ENCODE data around the gene CROCC2.

DNA sequence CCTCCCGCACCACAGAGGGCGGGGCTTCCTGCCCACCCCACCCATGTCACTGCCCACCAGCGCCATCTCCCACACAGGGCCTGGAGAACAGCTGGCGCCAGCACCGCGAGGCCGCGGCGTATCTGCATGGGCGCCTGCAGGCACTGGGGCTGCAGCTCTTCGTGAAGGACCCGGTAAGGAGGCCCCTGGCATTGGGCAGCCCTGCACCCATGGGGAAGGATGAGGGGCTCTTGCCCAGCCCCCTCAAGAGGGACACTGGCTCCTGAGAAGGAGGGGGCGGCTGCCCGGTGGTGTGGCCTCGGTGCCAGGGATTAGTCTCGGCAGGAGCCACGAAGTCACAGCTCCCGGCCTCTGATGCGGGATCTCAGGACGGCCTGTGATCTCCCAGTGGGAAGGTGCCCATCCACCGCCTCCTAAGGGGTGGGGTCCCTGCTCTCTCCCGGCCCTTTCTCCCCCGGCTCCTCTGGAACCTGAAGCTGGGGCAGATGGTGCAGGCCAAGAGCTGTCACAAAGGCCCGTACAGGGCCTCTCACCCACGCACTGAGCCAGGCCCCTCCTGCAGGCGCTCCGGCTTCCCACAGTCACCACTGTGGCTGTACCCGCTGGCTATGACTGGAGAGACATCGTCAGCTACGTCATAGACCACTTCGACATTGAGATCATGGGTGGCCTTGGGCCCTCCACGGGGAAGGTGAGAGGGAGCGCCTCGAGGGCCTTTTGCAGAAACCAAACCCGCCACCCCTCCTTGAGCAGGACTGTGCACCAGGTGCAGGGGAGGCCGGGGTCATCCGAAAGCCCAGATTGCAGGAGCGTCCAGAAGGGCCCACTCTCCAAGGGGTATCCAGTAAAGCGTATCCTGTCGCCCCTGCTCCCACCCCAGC is 28.4 kb upstream of the CROCC2 start:
- no peak for TF ChIP-seq CEBPB (IDR thresholded peaks at IDR 0.05; ENCODE audit: borderline replicate concordance in 1 of 2, low read depth in 2 of 2, low read length in 2 of 2)
- no peak for TF ChIP-seq CREM (IDR thresholded peaks at IDR 0.05; ENCODE audit: low read depth)
- TF ChIP-seq CTCF (IDR thresholded peaks at IDR 0.05 in 2 of 3, conservative IDR thresholded peaks at IDR 0.05 in 1 of 3; ENCODE audit: control insufficient read depth in 2 of 3, extremely low read depth in 1 of 3, insufficient read depth in 1 of 3, low read depth in 3 of 3, low read length in 3 of 3), result no peak
- TF ChIP-seq, protein P1, sequence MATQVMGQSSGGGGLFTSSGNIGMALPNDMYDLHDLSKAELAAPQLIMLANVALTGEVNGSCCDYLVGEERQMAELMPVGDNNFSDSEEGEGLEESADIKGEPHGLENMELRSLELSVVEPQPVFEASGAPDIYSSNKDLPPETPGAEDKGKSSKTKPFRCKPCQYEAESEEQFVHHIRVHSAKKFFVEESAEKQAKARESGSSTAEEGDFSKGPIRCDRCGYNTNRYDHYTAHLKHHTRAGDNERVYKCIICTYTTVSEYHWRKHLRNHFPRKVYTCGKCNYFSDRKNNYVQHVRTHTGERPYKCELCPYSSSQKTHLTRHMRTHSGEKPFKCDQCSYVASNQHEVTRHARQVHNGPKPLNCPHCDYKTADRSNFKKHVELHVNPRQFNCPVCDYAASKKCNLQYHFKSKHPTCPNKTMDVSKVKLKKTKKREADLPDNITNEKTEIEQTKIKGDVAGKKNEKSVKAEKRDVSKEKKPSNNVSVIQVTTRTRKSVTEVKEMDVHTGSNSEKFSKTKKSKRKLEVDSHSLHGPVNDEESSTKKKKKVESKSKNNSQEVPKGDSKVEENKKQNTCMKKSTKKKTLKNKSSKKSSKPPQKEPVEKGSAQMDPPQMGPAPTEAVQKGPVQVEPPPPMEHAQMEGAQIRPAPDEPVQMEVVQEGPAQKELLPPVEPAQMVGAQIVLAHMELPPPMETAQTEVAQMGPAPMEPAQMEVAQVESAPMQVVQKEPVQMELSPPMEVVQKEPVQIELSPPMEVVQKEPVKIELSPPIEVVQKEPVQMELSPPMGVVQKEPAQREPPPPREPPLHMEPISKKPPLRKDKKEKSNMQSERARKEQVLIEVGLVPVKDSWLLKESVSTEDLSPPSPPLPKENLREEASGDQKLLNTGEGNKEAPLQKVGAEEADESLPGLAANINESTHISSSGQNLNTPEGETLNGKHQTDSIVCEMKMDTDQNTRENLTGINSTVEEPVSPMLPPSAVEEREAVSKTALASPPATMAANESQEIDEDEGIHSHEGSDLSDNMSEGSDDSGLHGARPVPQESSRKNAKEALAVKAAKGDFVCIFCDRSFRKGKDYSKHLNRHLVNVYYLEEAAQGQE (IDR thresholded peaks at IDR 0.05; ENCODE audit: low read depth, low read length), result no peak
- TF ChIP-seq SIN3A (IDR thresholded peaks at IDR 0.05; ENCODE audit: low read depth, low read length), result no peak
- TF ChIP-seq ESRRA (IDR thresholded peaks at IDR 0.05; ENCODE audit: low read length), result no peak
- TF ChIP-seq POLR2A (IDR thresholded peaks at IDR 0.05; ENCODE audit: low read depth, low read length), result no peak
- TF ChIP-seq ATF2 (IDR thresholded peaks at IDR 0.05; ENCODE audit: low read length), result no peak

Data from GM12878 (cell line).